NCI-H526 (cell line): ENCODE results near the gene RPS2.
"Not testable (repeated sequence)": the region's sequence is repeated elsewhere in the genome, so short reads cannot be mapped to it uniquely, and the experiment has no call there.

Source experiments
- DNase-seq, 2 experiments: peaks; one replicate each; lab custom pipeline; 2025; lab: John Stamatoyannopoulos, UW

The RPS2 gene

DNA sequence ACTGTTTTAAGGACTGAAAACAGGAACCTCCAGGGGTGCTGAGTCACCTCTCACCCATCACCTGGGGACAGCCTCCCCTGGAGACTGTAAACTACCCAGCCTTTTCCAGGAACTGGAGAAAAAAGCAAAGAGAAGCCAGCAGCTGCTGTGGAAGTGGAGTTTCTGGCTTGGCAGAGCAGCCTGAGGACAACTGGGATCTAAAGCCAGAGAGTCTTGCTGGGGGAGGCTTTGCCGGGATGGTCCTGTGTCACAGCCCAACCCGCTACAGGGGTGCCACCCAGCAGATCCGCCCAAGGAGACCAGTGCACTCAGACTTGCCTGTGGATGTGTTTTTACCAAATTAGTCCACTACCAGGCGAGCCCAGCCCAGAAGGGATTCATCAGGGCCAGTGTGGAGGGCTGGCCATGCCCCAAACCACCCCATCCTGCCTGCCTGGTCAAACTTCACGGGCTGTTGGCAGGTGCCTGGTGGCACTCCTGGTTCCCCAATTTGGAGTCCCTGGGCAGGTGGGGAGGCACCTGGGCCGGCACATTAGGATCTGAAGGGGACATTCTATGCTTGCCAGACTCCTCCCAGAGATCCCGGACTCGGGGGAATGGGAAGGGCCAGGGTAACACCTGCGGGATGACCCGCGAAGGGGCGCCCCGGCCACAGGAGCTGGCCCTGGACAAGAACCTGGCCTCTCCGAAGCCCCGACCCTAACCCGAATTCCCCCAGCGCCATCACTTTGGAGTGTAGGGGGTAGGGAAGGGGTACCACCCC lies 22.4 kb downstream of the RPS2 start:
- no peak for DNase-seq

DNA sequence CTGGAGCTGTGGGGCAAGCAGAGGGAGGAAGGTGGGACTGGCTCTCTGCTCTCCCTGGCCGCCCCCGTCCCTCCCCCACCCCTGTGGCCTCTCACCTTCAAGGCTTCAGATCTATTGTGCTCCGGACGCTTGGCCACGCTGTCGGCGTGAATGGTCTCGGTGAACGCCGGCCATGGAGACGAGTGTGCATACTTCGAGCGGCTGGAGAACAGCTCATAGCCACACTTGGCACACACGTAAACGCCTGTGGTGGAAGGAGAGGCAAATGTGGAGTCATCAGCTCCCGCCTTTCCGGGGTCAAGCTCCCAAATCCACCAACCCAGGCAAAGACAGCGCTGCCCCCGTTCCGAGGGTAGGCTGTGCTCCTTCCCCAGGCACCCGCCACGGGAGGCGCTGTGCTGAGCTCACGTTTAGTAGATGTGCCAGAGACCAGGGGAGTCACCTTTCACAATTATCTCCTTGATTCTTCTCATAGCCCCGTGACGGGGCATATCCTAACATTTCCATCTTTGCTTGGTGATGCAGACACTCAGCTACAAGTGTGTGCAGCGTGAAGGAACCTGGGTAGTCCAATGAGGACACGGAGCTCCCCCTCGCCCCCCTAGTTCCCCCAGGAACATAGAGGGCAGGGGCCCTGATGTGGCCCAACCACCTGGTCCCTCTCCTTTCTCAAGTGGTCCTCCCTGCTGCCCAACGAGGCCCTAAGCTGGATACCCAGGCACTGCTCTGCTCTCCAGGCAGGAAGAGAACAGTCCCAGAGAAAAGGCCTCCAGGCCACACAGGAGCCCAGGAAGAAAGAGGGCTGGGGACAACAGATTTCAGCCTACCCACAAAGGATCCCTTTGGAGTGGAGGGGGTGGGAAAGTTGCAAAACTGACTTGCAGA lies 23.2 kb downstream of the RPS2 start:
- DNase-seq = peak in 1 of 2 experiments; percentile 66

DNA sequence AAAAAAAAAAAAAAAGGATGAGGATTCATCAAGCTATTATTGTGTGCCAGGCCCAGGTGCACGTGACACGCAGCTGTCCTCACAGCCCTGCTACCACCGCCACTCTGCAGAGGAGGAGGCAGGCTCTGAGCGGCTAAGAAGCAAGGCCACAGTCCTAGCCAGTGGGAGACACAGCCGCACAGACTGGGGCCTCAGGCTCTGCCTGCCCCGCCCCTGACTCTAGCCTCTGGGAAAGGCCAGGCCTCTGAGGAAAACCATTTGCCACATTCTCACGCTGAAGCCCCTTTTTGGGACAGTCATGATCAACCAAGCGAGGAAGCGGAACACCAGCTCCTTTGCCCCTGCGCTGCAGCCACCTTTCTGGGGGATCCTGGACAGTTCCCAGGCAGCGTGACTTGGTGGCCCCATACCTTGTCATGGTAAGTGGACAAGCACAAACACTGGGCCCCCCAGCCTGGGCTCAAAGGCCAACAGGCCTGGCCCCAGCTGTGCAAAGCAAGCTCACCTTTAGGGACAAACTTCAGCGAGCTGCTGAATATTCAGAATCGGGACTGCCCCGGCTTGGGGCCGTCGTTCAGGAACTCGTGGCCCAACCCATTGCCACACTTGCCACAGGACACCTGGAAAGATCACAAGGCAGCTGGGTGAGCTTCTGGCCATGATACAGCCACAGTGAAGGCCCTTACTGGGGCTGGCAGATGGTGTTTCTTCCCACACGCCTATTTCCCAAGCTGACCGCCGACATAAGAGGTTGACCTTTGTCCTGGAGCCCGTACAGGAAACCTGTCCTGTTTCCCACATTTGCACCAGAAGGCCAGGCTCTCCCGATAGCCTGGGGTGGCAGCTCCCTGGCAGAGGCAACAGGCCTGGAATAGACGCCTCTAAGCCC lies 24.1 kb downstream of the RPS2 start:
- DNase-seq = no peak

DNA sequence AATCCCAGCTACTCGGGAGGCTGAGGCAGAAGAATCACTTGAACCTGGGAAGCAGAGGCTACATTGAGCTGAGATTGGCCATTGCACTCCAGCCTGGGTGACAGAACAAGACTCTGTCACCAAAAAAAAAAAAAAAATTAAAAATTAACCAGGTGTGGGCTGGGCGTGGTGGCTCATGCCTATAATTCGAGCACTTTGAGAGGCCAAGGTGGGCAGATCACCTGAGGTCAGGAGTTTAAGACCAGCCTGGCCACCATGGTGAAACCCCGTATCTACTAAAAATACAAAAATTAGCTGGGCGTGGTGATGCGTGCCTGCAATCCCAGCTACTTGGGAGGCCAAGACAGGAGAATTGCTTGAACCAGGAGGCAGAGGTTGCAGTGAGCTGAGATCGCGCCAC lies 24.8 kb downstream of the RPS2 start:
- not testable (repeated sequence) for DNase-seq

DNA sequence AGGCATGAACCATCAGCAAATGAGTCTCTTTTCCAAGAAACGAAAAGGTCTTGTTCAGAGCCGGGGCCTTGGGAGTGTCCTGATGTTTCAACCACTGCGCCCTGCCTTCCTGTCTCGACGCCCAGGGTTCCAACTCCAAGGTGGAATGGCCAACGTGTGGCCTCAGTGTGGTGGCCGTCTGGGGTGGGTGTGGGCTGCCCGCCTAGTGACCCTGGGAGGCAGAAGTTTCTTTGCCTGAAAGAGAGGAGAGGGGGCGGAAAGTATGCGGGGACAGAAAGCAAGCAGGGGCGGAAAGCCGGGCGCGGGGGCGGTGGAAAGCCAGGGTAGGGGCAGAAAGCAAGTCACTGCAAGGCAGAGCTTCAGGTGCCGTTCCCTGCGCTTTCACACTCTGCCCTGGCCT lies 25.7 kb downstream of the RPS2 start:
- DNase-seq = no peak

DNA sequence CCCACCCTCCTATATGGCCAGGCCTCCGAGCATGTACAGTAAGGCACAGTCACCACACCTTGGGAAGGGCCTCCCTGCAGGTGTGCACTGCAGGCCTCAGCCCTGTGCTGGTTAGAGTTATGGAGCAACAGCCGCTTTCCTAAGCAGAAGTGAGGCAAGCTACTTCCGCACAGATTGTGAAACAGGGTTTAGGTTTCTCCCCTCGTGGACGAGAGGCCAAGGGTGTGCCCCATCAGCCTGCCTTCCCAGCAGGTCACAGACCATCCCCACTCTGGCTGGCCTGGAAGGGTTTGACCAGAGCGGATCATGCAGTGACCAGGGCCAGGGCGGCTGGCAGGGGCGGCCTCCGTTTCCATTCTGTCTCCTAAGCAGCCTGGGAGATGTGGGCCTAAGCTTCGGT lies 26.3 kb downstream of the RPS2 start:
- DNase-seq = no peak

GRCh38 chr16:1936945-1937479 lies 27.6 kb downstream of the RPS2 start:
- no peak for DNase-seq

- DNase-seq = no peak
These were observed 31.4 kb downstream of the RPS2 start for GRCh38 chr16:1933097-1933661.

DNA sequence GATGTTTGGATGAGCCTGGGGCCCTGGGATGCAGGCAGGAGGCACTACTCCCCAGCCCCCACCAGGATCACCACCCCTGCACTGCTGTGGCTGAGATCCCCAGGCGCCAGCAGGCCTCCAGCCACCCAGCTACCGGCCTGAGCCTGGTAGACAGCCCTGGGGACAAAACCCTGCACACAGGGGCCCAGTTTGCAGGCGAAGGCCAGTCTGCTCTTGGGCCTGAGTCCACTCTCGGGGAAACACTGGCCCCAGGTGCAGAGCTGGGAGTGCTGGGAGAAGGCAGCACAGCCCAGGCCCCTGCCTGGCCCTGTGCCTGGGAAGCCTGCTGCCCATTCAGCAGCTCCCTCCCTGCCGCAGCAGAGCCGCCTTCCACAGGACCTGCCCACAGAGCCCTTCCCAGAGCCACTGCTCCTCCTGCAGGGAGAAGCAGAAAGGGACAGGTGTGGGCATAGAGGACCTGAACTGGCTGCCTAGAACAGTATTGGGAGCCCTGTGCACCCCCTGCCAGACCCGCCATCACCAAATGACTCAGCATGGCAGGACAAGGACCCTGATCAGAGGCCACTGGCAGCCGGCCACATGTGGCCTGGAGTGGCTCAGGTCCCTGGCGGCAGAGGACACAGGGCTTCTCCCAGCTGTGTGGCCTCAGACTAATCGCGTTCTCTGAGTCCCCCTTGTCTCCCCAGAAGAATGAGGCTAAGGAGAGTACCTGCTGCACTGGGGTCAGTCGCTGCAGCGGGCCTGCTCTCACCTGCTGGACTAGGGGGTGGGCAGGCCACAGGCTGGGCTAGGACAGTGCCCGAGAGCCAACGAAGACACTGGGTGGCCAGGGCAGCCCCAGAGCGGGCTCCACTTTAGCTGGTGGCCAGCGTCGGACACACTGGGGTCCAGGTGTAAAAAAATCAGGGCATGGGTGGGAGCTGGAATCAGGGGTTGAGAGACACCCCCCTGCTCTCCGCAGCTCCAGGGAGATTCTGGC lies 32.3 kb downstream of the RPS2 start:
- DNase-seq = no peak

- DNase-seq = no peak
These were observed 34.3 kb downstream of the RPS2 start for GRCh38 chr16:1930338-1930720.

- peak in 1 of 2 experiments; percentile 85 for DNase-seq
These were observed 34.9 kb downstream of the RPS2 start for GRCh38 chr16:1929578-1930337.

DNA sequence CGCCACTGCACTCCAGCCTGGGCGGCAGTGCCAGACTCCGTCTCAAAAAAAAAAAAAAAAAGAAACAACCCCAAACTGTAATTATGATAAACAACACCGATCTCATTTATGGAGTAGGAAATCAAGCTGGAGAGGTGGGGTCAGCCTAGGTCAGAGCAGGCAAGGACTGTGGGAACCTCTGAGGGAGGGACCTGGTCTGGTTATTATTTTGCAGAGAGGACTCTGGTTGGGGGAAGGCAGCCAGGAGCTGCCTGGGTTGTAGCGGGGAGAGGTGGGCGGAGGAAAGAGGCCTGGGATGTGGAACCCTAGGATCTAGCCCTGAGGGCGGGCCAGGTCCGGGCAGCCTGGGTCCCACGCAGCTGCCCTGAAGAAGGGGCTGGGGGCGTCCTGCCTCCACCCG lies 35.5 kb downstream of the RPS2 start:
- peak in 1 of 2 experiments; percentile 29 for DNase-seq

DNA sequence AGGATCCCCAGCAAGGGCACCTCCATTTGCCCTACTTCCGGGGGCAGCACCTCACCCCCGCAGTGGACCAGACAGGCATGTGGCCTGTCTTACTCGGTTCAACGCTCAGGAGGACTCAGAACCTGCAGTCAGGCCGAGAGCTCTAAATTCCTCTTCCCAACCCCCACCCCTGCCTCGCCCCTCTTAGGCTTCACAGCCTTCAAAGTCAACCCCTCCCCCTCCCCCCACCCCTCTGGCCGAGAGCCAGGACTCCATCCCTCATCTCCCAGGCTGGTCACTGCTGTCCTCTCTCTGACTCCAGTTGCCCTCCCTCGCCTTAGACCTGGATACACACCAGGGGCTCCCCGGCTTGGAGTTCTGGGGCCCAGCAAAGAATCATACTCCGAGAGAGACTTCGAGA lies 38.4 kb downstream of the RPS2 start:
- DNase-seq = no peak

GRCh38 chr16:1924095-1924494 lies 40.5 kb downstream of the RPS2 start:
- no peak for DNase-seq

DNA sequence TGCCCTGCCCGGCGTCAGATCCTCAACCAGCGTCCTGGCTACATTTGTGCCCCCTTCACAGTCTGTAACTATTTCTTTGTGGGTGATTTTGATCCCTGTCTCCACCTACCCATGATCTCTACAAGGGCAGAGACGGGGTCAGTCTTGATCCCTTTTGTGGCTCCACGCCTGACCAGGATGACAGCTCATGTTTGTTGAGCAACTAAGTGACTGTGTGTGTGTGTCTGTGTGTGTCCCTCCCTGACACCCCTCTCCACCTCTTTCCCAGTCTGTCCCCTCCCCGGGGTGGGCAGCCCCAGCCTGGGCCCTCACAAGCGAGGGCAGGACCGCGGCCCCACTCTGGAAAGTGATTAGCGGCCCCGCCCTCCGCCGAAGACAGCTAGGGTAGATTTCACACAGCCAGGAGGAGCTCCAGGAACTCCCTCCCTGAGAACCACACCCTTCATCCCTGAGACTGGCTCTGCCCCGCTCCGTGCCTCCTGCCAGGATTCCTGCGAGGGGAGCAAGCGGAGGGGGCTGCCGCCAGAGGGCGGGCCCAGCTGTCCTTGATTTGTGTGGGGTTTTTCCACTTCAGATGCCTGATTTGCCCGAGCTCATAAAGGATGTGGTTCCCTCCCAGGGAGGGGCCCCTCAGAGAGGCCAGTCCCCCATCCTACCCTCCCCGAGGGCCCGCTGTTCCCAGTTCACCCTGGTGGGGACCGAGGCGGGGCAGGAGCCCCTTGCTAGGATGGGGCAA lies 41.2 kb downstream of the RPS2 start:
- peak in 1 of 2 experiments; percentile 69 for DNase-seq

GRCh38 chr16:1922357-1922756 lies 42.3 kb downstream of the RPS2 start:
- no peak for DNase-seq

DNA sequence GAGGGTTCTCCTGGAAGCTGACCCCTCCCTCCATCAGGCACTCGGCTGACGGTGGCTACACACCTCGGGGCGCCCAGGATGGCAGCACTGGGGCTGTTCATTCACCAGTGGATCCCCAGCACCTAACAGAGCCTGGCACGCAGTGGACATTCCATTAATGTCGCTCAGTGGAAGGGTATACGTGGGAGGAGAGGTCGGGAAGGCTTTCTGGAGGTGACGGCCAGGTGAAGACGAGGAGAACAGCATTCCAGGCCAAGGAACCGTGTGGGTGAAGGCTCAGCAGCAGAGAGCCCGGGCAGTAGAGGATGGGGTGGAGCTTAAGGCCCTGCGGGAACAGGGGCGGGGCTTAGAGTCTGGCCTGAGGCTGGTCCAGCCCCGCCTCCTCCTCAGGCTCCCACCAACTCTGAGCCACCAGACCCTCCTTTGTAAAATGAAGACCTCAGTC lies 43.9 kb downstream of the RPS2 start:
- DNase-seq = peak in 1 of 2 experiments; percentile 52

DNA sequence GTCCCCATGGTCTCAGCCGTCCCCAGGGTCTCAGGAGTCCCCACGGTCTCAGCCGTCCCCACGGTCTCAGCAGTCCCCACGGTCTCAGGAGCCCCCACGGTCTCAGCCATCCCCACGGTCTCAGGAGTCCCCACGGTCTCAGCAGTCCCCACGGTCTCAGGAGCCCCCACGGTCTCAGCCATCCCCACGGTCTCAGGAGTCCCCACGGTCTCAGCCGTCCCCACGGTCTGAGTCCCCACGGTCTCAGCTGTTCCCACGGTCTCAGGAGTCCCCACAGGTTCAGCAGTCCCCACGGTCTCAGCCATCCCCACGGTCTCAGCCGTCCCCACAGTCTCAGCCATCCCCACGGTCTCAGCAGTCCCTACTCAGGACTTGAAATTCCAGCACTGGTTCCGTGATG lies 44.5 kb downstream of the RPS2 start:
- not testable (repeated sequence) for DNase-seq
